ENCODE data around the gene DYNC2LI1.

The DYNC2LI1 gene

DNA sequence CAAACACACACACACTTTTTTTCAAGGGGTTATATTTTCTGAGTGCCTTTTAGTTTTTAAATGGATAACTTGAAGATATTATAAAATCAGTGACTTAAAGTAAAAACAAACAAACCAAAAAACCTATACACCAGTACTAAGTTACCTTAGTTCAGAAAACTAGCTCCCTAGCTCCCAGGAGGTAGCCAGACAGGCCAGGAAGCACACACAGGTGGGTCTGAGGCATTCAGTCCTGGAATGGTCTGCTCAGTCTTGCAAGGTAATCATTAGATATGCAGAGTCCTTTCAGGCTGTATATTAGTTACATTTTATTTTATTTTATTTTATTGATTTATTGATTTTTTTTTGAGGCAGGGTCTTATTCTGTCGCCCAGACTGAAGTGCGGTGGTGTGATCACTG, 10.7 kb upstream of the DYNC2LI1 start:
- DNase-seq (ENCODE audit: low read depth) = no peak

DNA sequence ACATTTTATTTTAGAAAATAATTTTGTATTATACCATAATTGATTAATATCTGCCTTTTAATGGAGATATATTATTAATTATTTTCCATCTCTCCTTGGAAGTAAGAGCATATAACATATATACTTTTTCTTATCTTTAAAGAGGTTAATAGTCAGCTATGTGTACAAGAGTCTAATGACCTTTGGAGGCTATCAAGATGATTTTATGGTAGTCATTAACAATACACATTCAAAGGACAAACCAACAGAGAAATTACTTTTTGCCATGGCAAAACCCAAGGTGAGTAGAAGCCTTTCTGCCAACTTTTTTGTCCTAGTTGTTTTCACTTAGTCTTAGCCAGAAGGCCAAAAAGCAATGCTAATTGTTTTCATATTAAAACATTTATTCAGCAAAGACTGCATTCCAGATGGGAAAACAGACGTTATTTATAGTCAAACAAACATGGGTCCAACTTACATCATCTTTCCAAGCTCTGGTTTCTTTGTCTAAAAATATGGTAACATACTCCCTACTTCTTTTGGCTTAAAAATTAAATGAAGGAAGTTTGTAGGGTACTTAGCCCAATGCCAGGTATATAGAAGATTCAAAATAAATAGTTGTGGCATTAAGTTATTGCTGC, 9.6 kb upstream of the DYNC2LI1 start:
- no peak for DNase-seq (ENCODE audit: low read depth)

DNA sequence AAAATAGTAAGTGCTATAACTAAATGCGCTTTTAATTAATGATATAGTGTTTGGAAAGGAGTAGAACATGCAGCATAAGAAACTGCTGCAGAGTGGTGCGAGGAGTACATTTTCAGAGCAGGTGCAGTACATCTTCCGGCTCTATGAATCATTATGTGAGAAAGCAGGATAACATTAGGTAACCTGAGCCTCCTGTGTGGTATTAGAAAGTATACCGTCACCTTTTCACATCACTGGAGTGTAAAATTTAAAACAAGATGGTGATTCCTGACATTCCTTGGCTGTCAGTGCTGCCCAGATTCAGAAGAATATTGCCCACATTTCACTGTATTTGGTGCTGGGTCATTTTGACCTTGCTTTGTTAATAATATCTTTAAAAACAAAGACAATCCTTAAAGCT, 7.8 kb upstream of the DYNC2LI1 start:
- DNase-seq (ENCODE audit: low read depth) = no peak

DNA sequence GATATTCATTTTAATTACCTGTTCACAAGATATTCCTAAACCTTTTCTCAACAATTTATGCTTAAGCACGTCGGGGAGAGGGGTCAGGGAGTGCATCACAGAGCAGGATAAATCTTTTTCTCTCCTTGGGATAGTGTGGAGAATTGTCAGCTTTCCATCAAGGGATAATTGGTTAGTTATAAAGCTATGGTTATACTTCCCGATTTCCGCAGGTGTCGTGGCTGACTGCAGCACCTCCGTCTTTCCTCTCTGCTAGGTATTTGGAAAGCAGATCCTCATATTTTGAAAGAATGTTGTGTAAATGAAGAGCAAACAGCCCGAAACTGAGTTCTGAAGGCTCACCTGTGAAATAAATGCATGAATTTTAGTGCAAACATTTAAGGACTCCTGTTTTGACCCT, 778 bp downstream of the DYNC2LI1 start:
- DNase-seq (ENCODE audit: low read depth) = no peak

DNA sequence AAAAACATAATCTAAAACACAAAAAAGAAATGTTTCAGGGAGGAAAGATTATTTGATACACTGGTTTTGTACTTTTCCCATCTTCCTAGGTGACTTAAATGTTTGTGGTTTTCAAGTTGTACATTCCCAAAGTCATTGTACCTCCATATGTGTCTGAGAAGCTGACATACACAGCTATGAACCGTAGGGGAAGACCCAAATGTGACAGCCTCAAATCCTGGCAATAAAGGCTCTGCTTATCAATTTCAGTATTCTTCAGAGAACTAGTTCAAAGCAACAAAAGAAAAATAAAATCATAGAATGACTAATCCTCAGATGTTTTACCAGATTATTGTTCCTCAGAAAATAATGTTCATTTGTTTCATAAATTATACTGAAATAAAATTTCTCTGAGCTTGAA, 2.5 kb downstream of the DYNC2LI1 start:
- DNase-seq (ENCODE audit: low read depth) = no peak

DNA sequence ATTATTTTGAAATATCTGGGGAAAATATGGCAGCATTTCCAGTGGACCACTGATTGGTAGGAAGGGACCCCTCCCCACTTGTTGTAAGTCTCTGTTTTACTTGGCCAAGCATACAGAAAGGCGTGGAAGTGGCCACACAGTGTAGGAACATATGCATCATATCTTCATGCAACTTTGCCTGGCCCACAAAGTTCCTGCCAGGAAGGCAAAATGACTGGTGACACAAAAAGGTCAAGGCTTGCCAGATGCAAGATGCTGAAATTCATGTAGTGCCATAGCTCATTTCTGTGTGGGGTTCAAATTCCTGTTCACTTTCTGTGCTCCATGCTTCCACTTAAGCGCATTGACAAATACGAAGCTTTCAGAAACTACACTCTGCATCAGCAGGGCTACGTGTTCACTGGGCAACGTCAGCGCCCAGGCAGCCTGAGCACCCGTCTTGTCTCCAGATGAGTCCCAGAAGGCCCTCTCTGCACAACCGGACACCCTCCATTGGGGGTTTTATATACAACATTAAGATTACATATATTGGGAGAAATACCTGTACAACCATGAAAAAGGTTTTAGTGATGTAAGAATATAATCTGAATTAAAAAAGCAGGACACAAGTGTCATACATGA, 3.6 kb downstream of the DYNC2LI1 start:
- no peak for DNase-seq (ENCODE audit: low read depth)

DNA sequence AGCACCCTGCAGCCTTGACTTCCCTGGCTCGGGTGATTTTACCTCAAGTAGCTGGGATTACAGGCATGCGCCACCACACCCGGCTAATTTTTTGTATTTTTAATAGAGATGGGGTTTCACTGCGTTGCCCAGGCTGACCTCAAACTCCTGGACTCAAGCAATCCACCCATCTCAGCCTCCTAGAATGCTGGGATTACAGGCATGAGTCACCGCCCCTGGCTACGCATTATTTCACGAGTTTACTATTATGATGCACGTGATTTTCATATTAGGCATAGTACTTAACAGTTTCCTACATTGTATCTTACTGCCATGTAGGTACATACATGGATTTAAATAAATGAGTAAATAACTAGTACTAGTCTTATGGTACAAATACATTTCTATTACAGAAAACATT, 4.4 kb downstream of the DYNC2LI1 start:
- DNase-seq (ENCODE audit: low read depth) = no peak

DNA sequence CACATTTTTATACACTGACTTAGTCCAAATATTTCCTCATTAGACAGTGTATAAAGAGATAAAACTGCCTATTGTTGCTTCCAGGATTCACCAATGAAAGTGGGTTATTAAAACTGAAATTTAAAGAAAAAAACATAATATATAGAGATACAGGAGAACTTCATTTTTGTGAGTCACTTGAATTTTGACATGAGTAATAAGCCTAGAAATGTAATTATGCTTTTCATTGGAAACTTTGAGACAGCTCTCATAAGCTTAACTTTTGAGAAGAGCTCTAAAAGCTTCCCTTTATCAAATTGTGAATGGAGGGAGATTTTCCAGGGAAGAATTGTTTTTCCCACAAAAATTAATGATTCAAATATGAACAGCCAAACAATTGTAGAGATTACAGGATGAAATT, 14.1 kb downstream of the DYNC2LI1 start:
- no peak for DNase-seq (ENCODE audit: low read depth)

DNA sequence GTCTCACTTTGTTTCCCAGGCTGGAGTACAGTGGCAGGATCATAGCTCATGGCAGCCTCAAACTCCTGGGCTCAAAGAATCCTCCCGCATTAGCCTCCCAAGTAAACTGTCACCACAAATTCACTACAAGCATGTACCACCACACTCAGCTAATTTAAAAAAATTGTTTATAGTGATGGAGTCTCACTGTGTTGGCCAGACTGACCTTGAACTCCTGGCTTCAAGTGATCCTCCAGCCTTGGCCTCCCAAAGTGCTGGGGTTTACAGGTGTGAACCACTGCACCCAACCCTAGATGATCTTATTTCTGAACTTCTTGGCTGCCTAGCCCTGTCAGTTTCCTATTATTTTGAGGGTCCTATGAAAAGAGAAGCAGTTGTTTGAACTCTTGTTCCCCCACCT, 14.8 kb downstream of the DYNC2LI1 start:
- no peak for DNase-seq (ENCODE audit: low read depth)

DNA sequence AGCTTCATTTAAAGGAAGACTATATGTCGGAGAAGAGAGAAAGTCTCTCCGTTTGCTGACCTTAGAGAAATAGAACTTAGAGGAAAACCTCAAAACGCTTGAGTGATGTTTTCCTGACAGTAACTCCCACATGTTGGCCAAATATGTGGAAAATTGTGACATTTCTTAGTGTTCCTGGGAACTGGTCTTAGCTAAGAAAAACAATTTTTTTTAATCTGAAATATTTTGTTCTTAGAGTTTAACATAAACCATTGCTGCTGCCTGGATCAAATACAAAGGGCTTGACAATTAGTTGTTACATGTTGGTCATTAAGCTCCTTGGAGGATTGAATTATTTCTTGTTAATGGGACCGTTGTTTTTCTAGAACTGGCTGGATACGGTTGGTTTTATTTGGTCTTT, 16.3 kb downstream of the DYNC2LI1 start:
- DNase-seq (ENCODE audit: low read depth) = no peak

DNA sequence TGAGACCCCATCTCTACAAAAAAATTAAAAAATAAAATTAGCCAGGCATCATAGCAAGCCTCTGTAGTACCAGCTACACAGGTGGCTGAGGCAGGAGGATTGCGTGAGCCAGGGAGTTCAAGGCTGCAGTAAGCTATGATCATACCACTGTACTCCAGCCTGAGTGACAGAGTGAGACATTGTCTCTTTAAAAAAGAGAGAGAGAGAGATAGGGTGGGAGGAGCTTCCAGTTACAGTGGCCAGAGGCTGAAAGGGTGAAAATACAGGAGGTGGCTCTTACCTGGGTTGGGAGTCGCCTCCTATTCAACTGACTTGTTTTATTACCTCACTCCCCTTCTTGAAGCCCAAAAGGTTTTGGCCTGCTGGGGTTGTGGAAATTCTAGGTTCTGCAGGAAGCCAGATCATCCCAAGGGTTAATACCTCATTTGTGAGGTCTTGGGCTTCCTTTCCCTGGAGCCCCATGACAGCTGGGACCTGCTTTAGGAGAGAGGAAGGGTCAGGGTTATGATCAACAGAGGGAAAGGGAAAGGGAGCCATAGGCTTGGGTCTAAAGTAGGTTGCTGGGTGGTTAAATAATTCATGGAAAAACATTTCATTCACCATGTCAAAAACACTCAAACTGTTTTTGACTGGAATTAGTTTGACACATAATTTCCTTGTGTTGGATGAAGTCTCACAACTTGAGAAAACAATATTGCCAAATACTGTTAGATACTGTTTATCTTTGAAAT, 17.4 kb downstream of the DYNC2LI1 start:
- no peak for DNase-seq (ENCODE audit: low read depth)

DNA sequence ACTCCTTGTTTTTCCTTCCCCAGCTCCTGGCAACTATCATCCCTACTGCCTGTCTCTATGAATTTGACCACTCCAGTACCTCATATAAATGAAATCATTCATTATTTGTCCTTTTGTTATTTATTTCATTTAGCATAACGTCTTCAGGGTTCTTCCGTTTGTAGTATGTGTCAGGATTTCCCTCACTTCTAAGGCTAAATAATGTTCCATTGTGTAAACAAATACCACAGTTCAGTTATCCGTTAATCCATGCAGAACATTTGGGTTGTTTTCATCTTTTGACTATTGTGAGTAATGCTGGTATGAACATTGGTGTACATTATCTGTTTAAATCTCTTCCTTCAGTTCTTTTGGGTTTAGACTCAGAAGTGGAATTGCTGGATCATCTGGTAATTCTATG, 18.8 kb downstream of the DYNC2LI1 start:
- DNase-seq (ENCODE audit: low read depth) = no peak

DNA sequence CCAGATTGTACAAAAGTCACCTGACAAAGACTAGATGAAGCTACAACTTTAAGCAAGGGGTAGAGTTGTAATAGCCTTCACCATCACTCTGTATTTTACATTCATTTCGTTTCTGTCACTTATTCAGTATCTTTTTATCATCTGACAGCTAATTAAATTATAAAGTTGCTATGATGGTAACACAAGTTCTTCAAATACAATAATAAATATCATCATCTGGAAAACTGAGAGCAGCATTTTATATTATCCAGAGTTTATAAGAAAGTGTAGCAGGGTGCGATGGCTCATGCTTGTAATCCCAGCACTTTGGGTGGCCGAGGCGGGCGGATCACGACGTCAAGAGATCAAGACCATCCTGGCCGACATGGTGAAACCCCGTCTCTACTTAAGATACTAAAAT, 21.1 kb downstream of the DYNC2LI1 start:
- DNase-seq (ENCODE audit: low read depth) = no peak

DNA sequence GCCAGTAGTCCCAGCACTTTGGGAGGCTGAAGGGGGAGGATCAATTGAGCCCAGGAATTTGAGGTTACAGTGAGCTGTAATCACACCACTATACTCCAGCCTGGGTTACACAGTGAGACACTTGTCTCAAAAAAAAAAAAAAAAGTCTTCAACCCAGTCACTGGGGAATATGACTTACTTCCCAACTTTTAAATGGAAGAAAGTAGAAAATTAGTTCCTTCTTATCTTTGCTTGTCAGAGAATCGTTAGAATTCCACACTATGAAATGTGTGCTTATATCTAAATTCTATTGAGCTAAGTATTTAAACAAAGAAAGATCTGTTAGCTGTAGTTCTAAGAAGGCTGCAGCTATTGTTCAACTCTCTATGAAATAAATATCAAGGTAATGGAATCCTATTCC, 22.4 kb downstream of the DYNC2LI1 start:
- DNase-seq (ENCODE audit: low read depth) = no peak

DNA sequence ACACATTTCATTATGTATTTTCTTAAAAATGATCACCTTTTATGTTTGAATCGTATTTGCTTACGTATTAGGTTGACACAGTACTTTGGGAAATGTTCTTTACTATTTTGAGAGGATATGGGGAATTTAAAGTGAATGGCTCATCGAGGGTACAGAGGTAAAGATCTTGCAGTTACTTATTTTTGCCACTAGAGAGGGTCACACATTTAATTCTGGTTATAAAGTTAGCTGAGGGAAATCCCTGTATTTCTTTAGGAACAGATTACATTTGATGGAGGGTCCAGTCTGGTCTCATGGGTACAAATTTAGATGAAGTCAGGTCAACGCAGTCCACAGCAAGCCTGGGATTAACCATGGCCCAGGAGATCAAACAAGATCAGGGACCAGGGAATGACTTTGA, 24.5 kb downstream of the DYNC2LI1 start:
- no peak for DNase-seq (ENCODE audit: low read depth)

DNA sequence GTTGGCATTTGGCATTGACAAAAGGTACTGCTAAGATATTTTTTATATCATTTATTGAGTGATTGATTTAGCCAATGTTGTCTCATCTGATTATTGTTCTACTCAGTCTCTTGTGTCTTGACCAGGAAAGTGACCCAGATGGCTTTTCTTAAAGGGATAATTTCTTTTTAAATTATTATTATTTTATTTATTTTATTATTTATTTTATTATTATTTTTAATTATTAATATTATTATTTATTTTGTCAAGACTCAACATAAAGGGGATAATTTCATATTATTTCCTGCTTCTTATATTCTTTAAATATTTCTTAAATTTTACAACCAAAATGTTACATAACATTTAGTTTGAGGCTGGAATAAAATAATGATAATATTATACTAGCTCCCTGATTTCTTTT, 27.1 kb downstream of the DYNC2LI1 start:
- DNase-seq (ENCODE audit: low read depth) = no peak

DNA sequence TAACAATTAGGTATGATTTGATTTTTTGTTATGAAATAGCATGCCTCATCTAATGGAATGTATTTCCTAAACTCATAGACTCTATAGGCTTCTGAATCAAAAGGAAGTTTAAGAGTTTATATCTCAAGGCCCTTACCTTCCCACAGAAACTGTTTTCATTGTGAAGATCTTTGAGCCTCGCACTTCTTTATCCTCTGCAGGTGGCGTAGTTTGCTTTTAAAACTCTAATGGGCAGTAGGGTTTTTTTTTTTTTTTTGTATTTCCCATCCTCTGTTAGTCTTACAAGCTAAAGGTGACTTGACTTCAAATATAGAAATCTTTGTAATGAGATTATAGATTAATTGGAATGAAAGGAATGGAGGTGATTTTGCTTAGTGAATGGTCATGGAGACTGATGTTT, 28.3 kb downstream of the DYNC2LI1 start:
- DNase-seq (ENCODE audit: low read depth) = no peak

DNA sequence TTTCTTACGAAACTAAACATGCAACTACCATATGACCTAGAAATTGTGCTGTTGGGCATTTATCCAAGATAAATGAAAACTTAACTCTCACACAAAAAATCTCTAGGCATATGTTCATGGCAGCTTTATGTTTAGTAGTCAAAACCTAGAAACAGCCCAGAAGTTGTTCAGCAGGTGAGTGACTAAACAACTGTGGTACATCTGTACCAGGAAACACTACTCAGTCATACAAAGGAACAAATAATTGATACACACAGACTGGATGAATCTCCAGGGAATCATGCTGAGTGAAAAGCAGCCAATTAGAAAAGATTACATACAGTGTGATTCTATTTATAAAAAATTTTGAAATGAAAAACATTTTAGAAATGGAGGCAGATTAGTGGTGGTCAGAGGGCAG, 29.3 kb downstream of the DYNC2LI1 start:
- no peak for DNase-seq (ENCODE audit: low read depth)

DNA sequence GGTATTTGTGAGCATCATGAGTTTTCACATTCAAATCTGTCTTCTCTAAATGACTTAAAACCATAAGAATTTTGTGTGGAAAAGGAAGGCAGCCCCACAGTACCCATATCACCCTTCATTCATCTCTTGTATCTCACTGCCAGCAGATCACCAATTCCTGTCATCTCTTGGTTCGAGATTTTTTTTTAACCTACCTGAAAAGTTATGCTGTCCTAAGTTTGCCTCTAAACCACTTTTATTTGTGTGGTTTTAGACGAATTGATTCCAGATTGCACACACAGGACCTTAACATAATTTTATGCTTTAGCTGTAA, 32.8 kb downstream of the DYNC2LI1 start:
- DNase-seq (ENCODE audit: low read depth) = no peak

DNA sequence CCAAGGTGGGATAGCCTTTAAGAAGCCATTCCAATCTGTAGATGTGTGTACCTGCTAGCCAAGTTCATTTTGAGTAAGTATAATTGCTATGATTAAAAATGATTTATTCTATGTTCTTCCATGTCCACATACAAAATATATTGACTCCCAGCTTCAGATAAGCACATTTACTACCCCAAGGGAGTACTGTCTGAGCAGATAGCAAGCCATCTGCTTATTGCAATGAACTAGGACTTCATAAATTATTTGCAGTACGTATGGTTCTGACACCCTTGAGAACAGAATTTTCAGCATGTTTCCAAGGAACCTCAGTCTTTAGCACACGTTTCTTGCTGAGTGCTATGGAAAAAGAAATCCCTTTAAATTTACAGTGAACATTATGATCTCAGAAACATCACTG, 36.6 kb downstream of the DYNC2LI1 start:
- DNase-seq (ENCODE audit: low read depth) = no peak

DNA sequence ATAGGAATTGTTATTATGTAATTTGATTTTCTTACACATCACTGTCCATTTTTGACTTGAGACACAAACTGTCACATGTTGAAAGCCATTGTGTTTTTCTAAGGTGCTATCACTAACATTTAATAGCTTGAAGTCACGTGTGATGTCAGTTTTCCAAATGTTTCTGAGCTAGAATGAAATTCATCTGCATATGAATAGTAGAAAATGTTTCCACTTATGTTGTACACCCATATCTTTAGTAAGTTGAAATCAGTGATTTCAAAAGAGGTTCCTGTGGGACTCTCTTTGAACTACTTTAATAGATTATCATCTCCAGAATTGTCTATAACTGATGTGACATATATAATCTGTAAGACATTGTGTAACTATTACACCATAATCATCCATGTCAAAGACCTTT, 37.0 kb downstream of the DYNC2LI1 start:
- DNase-seq (ENCODE audit: low read depth) = no peak

DNA sequence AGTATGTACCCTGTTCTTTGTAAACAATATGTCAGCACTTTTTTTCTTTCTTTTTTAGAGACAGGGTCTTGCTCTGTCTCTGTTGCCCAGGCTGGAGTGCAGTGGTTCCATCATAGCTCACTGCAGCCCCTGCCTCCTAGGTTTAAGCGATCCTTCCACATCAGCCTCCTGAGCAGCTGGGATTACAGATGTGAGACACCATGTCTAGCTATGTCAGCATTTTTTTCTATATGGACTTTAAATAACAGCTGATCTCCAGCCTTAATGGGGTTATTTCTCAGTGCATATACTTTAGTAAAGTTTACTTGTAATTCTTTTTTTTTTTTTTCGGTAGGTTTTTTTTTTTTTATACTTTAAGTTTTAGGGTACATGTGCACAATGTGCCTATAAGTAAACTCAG, 38.2 kb downstream of the DYNC2LI1 start:
- DNase-seq (ENCODE audit: low read depth) = no peak

DNA sequence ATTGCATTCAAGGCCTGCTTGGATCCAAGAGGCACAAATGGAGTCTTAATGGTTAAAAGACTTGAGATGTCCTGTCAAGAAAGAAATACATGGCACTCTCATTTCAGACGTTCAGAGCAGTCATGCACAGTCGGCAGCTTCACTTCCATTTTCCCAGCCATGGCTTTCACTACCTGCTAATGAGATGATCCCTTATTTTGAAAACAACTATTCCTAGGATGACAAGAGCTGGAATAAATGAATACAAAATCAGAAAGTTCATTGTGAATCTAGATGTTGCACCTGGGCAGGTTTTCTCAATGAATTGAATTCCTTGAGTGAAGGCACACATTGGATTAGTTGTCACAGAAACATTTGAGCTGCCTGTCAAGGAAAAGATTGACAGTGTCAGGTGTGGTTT, 39.1 kb downstream of the DYNC2LI1 start:
- DNase-seq (ENCODE audit: low read depth) = no peak

DNA sequence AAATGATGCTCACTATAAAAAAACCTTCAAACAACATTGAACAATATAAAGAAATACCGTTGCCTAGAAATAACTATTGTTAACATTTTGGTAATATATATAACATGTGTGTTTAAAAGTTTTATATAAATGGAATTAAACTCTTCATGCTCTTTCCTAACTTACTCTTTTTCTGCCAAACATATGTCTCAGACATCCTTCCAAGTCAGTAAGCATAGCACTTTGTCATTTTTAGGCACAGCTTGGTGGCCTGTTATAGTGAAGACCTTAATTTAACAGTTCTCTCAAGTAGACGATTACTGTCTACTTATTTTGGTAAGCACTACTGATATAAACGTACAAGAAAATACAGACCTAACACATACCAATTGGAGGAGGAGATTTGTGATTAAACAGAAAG, 40.9 kb downstream of the DYNC2LI1 start:
- DNase-seq (ENCODE audit: low read depth) = no peak

Measured in stimulated activated CD8-positive, alpha-beta memory T cell treated with anti-CD3 and anti-CD28 coated beads, Interleukin-4, amount 100 ng/mL, for 24 hours (primary cell).